Retinal pigment epithelial cell (primary cell): Measurements from ENCODE around the gene LHX1.

ENCODE experiments used
- DNase-seq: peaks from one replicate; pipeline ENCODE4 v3.0.0-alpha.2; 2010; ENCODE audit warnings: low read depth
- H3K4me3 ChIP-seq: 2 replicates; pipeline ENCODE4 v1.5.1; 2011; ENCODE audit warnings: mild to moderate bottlenecking, low read length, control low read depth, moderate library complexity
- TF ChIP-seq, protein P1 (sequence below): conservative IDR thresholded peaks from 2 replicates; pipeline ENCODE4 v1.5.1; 2011; ENCODE audit warnings: low read depth, low read length, control low read depth, inconsistent platforms

LHX1 gene

GRCh38 chr17:36931096-36931696 lies 6.1 kb upstream of the LHX1 start:
- TF ChIP-seq, protein P1, sequence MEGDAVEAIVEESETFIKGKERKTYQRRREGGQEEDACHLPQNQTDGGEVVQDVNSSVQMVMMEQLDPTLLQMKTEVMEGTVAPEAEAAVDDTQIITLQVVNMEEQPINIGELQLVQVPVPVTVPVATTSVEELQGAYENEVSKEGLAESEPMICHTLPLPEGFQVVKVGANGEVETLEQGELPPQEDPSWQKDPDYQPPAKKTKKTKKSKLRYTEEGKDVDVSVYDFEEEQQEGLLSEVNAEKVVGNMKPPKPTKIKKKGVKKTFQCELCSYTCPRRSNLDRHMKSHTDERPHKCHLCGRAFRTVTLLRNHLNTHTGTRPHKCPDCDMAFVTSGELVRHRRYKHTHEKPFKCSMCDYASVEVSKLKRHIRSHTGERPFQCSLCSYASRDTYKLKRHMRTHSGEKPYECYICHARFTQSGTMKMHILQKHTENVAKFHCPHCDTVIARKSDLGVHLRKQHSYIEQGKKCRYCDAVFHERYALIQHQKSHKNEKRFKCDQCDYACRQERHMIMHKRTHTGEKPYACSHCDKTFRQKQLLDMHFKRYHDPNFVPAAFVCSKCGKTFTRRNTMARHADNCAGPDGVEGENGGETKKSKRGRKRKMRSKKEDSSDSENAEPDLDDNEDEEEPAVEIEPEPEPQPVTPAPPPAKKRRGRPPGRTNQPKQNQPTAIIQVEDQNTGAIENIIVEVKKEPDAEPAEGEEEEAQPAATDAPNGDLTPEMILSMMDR: no peak
- H3K4me3 ChIP-seq: no peak overlapping the region
- DNase-seq: no peak

- no peak overlapping the region for H3K4me3 ChIP-seq
- no peak for DNase-seq
- TF ChIP-seq, protein P1: no peak
Observed at GRCh38 chr17:36931697-36932382, 5.4 kb upstream of the LHX1 start.

GRCh38 chr17:36932383-36932693 lies 4.9 kb upstream of the LHX1 start:
- TF ChIP-seq, protein P1: no peak
- H3K4me3 ChIP-seq: no peak overlapping the region
- DNase-seq: no peak

GRCh38 chr17:36932694-36933511 lies 4.4 kb upstream of the LHX1 start:
- no peak overlapping the region for H3K4me3 ChIP-seq
- TF ChIP-seq, protein P1: no peak
- DNase-seq: no peak

GRCh38 chr17:36933512-36934143 lies 3.6 kb upstream of the LHX1 start:
- H3K4me3 ChIP-seq: no peak overlapping the region
- DNase-seq: no peak
- TF ChIP-seq, protein P1: no peak

- TF ChIP-seq, protein P1: no peak
- DNase-seq: no peak
- peak overlapping the region; percentile 16 for H3K4me3 ChIP-seq
Observed at GRCh38 chr17:36934144-36934691, 3.1 kb upstream of the LHX1 start.
